CD4-positive, alpha-beta memory T cell (primary cell): ENCODE results near the gene OR1N1. TPM values are rescaled to one million over a fixed set of nuclear protein-coding genes. Genes with fewer than 3 reads are reported as not detected.

Experiments used
- CTCF ChIA-PET: fragments of 350-600 bp; sonication (Branson Sonifier 250); formaldehyde crosslinking; loops from one replicate; lab custom pipeline; 2021; ENCODE audit warnings: inconsistent platforms; ENCODE audit not compliant: partially characterized antibody; lab: Charles Lee
- POLR2A ChIA-PET: fragments of 350-600 bp; sonication (Branson Sonifier 250); formaldehyde crosslinking; loops from one replicate; lab custom pipeline; 2021; ENCODE audit not compliant: partially characterized antibody; lab: Charles Lee
- DNase-seq, 5 donors: peaks; one replicate each; pipeline versions ENCODE4 v3.0.0 to v3.0.0-alpha.2; 2020 to 2022; ENCODE audit warnings: mixed read lengths in 1 of 5
- H3K27ac ChIP-seq: one replicate; pipeline ENCODE4 v1.7.0; 2013; ENCODE audit warnings: low read depth, low read length
- H3K27me3 ChIP-seq: 2 replicates; pipeline ENCODE4 v1.7.0; 2013; ENCODE audit warnings: mild to moderate bottlenecking, low read length, moderate library complexity; ENCODE audit not compliant: insufficient read depth
- H3K36me3 ChIP-seq: 2 replicates; pipeline ENCODE4 v1.7.0; 2013; ENCODE audit warnings: mild to moderate bottlenecking, low read length, moderate library complexity; ENCODE audit not compliant: insufficient read depth
- H3K4me1 ChIP-seq: 2 replicates; pipeline ENCODE4 v1.7.0; 2013; ENCODE audit warnings: mild to moderate bottlenecking, low read length, moderate library complexity; ENCODE audit not compliant: insufficient read depth
- H3K4me3 ChIP-seq, 2 donors: one replicate each; pipeline ENCODE4 v1.7.0; 2013; ENCODE audit warnings: low read length in 2 of 2, mild to moderate bottlenecking in 1 of 2
- H3K9me3 ChIP-seq, 2 donors: one replicate each; pipeline ENCODE4 v1.7.0; 2013; ENCODE audit warnings: low read length in 2 of 2, control low read depth in 1 of 2; ENCODE audit not compliant: control insufficient read depth in 1 of 2
- H3K27ac Mint-ChIP-seq, 7 donors: one replicate each; pipeline ENCODE4 v1.8.0; 2020 to 2021; ENCODE audit warnings: mixed read lengths in 7 of 7, mild to moderate bottlenecking in 6 of 7, inconsistent platforms in 3 of 7, moderate library complexity in 3 of 7
- H3K27me3 Mint-ChIP-seq, 2 donors: one replicate each; pipeline ENCODE4 v1.8.0; 2020 to 2021; ENCODE audit warnings: mixed read lengths in 2 of 2
- H3K36me3 Mint-ChIP-seq, 2 donors: one replicate each; pipeline ENCODE4 v1.8.0; 2020 to 2021; ENCODE audit warnings: mixed read lengths in 2 of 2, inconsistent platforms in 1 of 2, mild to moderate bottlenecking in 1 of 2
- H3K4me1 Mint-ChIP-seq, 4 donors: one replicate each; pipeline ENCODE4 v1.8.0; 2020 to 2021; ENCODE audit warnings: mixed read lengths in 4 of 4, mild to moderate bottlenecking in 1 of 4
- H3K4me3 Mint-ChIP-seq, 8 donors: one replicate each; pipeline ENCODE4 v1.8.0; 2020 to 2021; ENCODE audit warnings: mixed read lengths in 8 of 8, mild to moderate bottlenecking in 7 of 8, moderate library complexity in 6 of 8, inconsistent platforms in 3 of 8
- H3K9me3 Mint-ChIP-seq, 8 donors: one replicate each; pipeline ENCODE4 v1.8.0; 2020 to 2021; ENCODE audit warnings: mixed read lengths in 8 of 8, mild to moderate bottlenecking in 5 of 8, inconsistent platforms in 3 of 8, moderate library complexity in 1 of 8
- intact Hi-C: fragments of 100-400 bp; cut with micrococcal nuclease; formaldehyde crosslinking; loops from one replicate; pipeline ENCODE4 v1.15.1; 2023
- polyA plus RNA-seq, 2 donors: library from polyadenylated mRNA; unstranded; fragments of 300-500 nt; fragmentation: Illumina TruSeq; gene quantifications; one replicate each; pipeline ENCODE4 v1.2.3, GENCODE V29; 2021
- total RNA-seq, 2 experiments: library from RNA; stranded (reverse); gene quantifications; one replicate each; pipeline ENCODE4 v1.2.3, GENCODE V29; 2021

Gene OR1N1
- total RNA-seq (not detected), polyA plus RNA-seq (not detected)

DNA sequence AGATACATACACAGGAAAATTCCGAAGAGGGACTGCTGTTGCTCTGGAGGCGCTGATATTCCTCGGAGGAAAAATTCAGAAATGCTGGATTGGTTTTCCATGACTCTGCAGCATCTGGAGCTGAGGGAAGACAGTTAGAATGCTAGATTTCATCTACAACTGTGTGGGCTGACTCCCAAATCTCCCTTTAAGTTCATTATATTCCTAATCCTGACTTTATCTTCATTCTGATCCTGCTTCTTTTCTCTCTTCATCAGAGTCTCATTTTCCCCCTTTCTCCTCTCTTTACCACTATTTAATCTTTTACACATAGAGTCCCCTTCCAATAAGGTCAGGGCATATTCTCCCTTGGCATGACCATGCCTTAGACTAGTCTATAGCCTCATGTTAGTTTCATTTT is at the start of gene OR1N1:
Gene OR1N1, minus strand, starts transcription at position 101 of the 400 bp plus-strand sequence. Its CDS starts 0 bp downstream, at position 101.
- Mint-ChIP-seq H3K4me1 (peaks cover 0 to 2% (median 0%) of the 10 kb centered on the region in 4 donors), H3K9me3 (no peaks in the 10 kb centered on the region), H3K36me3 (no peaks in the 10 kb centered on the region), H3K4me3 (no peak within 1 kb of the TSS), H3K27ac (no peak within 1 kb of the TSS), H3K27me3 (peaks cover 11 to 15% of the 10 kb centered on the region in 2 donors)
- POLR2A ChIA-PET, result no interaction called here
- Histone ChIP-seq H3K27me3 (no peaks in the 10 kb centered on the region), H3K36me3 (no peaks in the 10 kb centered on the region), H3K4me1 (no peaks in the 10 kb centered on the region), H3K27ac (no peak within 1 kb of the TSS), H3K9me3 (no peaks in the 10 kb centered on the region), H3K4me3 (no peak within 1 kb of the TSS)
- CTCF ChIA-PET, result no interaction called here
- intact Hi-C loops, result no loop called here
- DNase-seq, result no peak

DNA sequence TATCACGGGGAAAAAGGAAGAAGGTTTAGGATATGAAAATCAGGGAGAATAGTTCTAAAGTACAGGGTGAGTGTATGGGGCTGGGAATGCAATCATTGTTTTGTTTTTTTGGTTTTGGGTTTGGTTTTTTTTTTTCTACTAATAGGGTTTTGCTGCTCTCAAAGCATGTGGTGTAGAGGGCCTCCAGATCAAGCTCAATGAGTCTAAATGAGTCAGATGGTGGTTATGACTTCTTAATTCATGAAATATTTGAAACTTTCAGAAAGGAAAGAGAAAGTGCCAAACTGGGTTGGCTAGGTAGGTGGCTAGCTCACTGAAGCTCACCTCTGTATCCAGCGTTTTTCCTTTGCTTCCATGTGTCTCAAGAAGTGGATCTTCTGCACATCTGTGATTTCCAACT is 45.4 kb upstream of the OR1N1 start:
- DNase-seq, result no peak
- Mint-ChIP-seq H3K9me3 (peaks cover 0 to 7% (median 2%) of the 10 kb centered on the region in 8 donors), H3K36me3 (peaks cover 0 to 4% of the 10 kb centered on the region in 2 donors), H3K4me3 (no peak overlapping the region), H3K27me3 (peaks cover 0 to 2% of the 10 kb centered on the region in 2 donors), H3K27ac (no peak overlapping the region), H3K4me1 (no peaks in the 10 kb centered on the region)
- Histone ChIP-seq H3K27ac (no peak overlapping the region), H3K27me3 (no peaks in the 10 kb centered on the region), H3K4me3 (no peak overlapping the region), H3K9me3 (no peaks in the 10 kb centered on the region), H3K4me1 (no peaks in the 10 kb centered on the region), H3K36me3 (no peaks in the 10 kb centered on the region)
- intact Hi-C loops, result no loop called here
- CTCF ChIA-PET, result no interaction called here
- POLR2A ChIA-PET, result no interaction called here

GRCh38 chr9:122567901-122568300 is 40.8 kb upstream of the OR1N1 start:
- no peaks in the 10 kb centered on the region for H3K4me1 Mint-ChIP-seq
- H3K9me3 ChIP-seq, result no peaks in the 10 kb centered on the region
- H3K4me3 ChIP-seq, result no peak overlapping the region
- no peak for DNase-seq
- CTCF ChIA-PET, result no interaction called here
- no peaks in the 10 kb centered on the region for H3K36me3 Mint-ChIP-seq
- H3K27me3 ChIP-seq, result no peaks in the 10 kb centered on the region
- POLR2A ChIA-PET, result no interaction called here
- peaks cover 10% of the 10 kb centered on the region in 2 donors for H3K27me3 Mint-ChIP-seq
- peaks cover 0 to 11% (median 5%) of the 10 kb centered on the region in 8 donors for H3K9me3 Mint-ChIP-seq
- no peak overlapping the region for H3K27ac ChIP-seq
- no peak overlapping the region for H3K27ac Mint-ChIP-seq
- no peak overlapping the region for H3K4me3 Mint-ChIP-seq
- no peaks in the 10 kb centered on the region for H3K36me3 ChIP-seq
- intact Hi-C loops, result no loop called here
- no peaks in the 10 kb centered on the region for H3K4me1 ChIP-seq

GRCh38 chr9:122562134-122562760 is 35.2 kb upstream of the OR1N1 start:
- H3K4me1 Mint-ChIP-seq, result no peaks in the 10 kb centered on the region
- H3K27ac Mint-ChIP-seq, result no peak overlapping the region
- intact Hi-C loops, result no loop called here
- POLR2A ChIA-PET, result no interaction called here
- Histone ChIP-seq H3K4me3 (no peak overlapping the region), H3K27ac (no peak overlapping the region), H3K4me1 (no peaks in the 10 kb centered on the region), H3K9me3 (no peaks in the 10 kb centered on the region), H3K36me3 (no peaks in the 10 kb centered on the region), H3K27me3 (no peaks in the 10 kb centered on the region)
- peaks cover 0 to 27% (median 15%) of the 10 kb centered on the region in 8 donors for H3K9me3 Mint-ChIP-seq
- CTCF ChIA-PET, result no interaction called here
- no peak overlapping the region for H3K4me3 Mint-ChIP-seq
- no peaks in the 10 kb centered on the region for H3K36me3 Mint-ChIP-seq
- H3K27me3 Mint-ChIP-seq, result peaks cover 19 to 27% of the 10 kb centered on the region in 2 donors
- no peak for DNase-seq

- H3K4me1 Mint-ChIP-seq, result no peaks in the 10 kb centered on the region
- H3K9me3 ChIP-seq, result no peaks in the 10 kb centered on the region
- no peak overlapping the region for H3K27ac ChIP-seq
- H3K36me3 ChIP-seq, result no peaks in the 10 kb centered on the region
- peaks cover 0 to 25% (median 15%) of the 10 kb centered on the region in 8 donors for H3K9me3 Mint-ChIP-seq
- intact Hi-C loops, result no loop called here
- no peak overlapping the region for H3K4me3 ChIP-seq
- H3K4me1 ChIP-seq, result no peaks in the 10 kb centered on the region
- H3K4me3 Mint-ChIP-seq, result no peak overlapping the region
- ChIA-PET CTCF (no interaction called here), POLR2A (no interaction called here)
- no peaks in the 10 kb centered on the region for H3K27me3 ChIP-seq
- H3K36me3 Mint-ChIP-seq, result no peaks in the 10 kb centered on the region
- peaks cover 19 to 25% of the 10 kb centered on the region in 2 donors for H3K27me3 Mint-ChIP-seq
- DNase-seq, result no peak
- H3K27ac Mint-ChIP-seq, result no peak overlapping the region
Observed at GRCh38 chr9:122561446-122561845, 34.4 kb upstream of the OR1N1 start.

- Histone ChIP-seq H3K4me1 (no peaks in the 10 kb centered on the region), H3K27ac (no peak within 1 kb of the TSS), H3K36me3 (no peaks in the 10 kb centered on the region), H3K9me3 (no peaks in the 10 kb centered on the region), H3K4me3 (no peak within 1 kb of the TSS), H3K27me3 (no peaks in the 10 kb centered on the region)
- POLR2A ChIA-PET, result no interaction called here
- no peak within 1 kb of the TSS for H3K27ac Mint-ChIP-seq
- CTCF ChIA-PET, result no interaction called here
- no peak within 1 kb of the TSS for H3K4me3 Mint-ChIP-seq
- H3K27me3 Mint-ChIP-seq, result peaks cover 7 to 11% of the 10 kb centered on the region in 2 donors
- intact Hi-C loops, result no loop called here
- DNase-seq, result no peak
- peaks cover 0 to 2% (median 0%) of the 10 kb centered on the region in 8 donors for H3K9me3 Mint-ChIP-seq
- no peaks in the 10 kb centered on the region for H3K36me3 Mint-ChIP-seq
- no peaks in the 10 kb centered on the region for H3K4me1 Mint-ChIP-seq
Observed at GRCh38 chr9:122552812-122553211, 25.7 kb upstream of the OR1N1 start, which contains the start of gene OR1N2. Gene OR1N2, plus strand, starts transcription at chr9:122553112. Its CDS starts 100 bp downstream, at chr9:122553212.

GRCh38 chr9:122551371-122551770 is 24.3 kb upstream of the OR1N1 start:
- no peak overlapping the region for H3K4me3 Mint-ChIP-seq
- ChIA-PET CTCF (no interaction called here), POLR2A (no interaction called here)
- H3K27ac Mint-ChIP-seq, result no peak overlapping the region
- Histone ChIP-seq H3K9me3 (no peaks in the 10 kb centered on the region), H3K27me3 (no peaks in the 10 kb centered on the region), H3K27ac (no peak overlapping the region), H3K4me1 (no peaks in the 10 kb centered on the region), H3K36me3 (no peaks in the 10 kb centered on the region), H3K4me3 (no peak overlapping the region)
- peaks cover 0 to 2% (median 0%) of the 10 kb centered on the region in 8 donors for H3K9me3 Mint-ChIP-seq
- intact Hi-C loops, result no loop called here
- no peaks in the 10 kb centered on the region for H3K36me3 Mint-ChIP-seq
- DNase-seq, result no peak
- peaks cover 9 to 15% of the 10 kb centered on the region in 2 donors for H3K27me3 Mint-ChIP-seq
- no peaks in the 10 kb centered on the region for H3K4me1 Mint-ChIP-seq
